ENCODE data around the gene RIMBP3B. TPM values are rescaled to one million over a fixed set of nuclear protein-coding genes. Genes with fewer than 3 reads are reported as not detected.
"Not testable (repeated sequence)": the region's sequence is repeated elsewhere in the genome, so short reads cannot be mapped to it uniquely, and the experiment has no call there.

Gene RIMBP3B
- total RNA-seq, 2 donors from 2014 or later, result 0.12 TPM; not detected in 1

- H3K36me3 Mint-ChIP-seq (ENCODE audit: insufficient read depth in 2 of 2); H3K27me3 Mint-ChIP-seq (ENCODE audit: low read depth); H3K9me3 Mint-ChIP-seq; H3K4me3 Mint-ChIP-seq; ATAC-seq (replicated peaks in 1 of 2); H3K27ac Mint-ChIP-seq; H3K4me1 Mint-ChIP-seq (ENCODE audit: low read depth); DNase-seq: not testable (repeated sequence)
Observed at GRCh38 chr22:21435998-21436810, 52.7 kb downstream of the RIMBP3B start.

GRCh38 chr22:21438013-21438412 is 54.5 kb downstream of the RIMBP3B start:
- not testable (repeated sequence) for H3K27ac Mint-ChIP-seq; H3K4me3 Mint-ChIP-seq; H3K9me3 Mint-ChIP-seq; ATAC-seq (replicated peaks in 1 of 2); H3K36me3 Mint-ChIP-seq (ENCODE audit: insufficient read depth in 2 of 2); H3K27me3 Mint-ChIP-seq (ENCODE audit: low read depth); H3K4me1 Mint-ChIP-seq (ENCODE audit: low read depth); DNase-seq

Other genes starting within 250 kb of the RIMBP3B start
- gene HIC2, start 33.6 kb downstream of the RIMBP3B start, total RNA-seq, result 1 to 10 TPM; 4.3 to 5.1 TPM
- 1 to 10 TPM; 1.5 to 3.0 TPM for gene TMEM191C, start 83.6 kb downstream of the RIMBP3B start, total RNA-seq
- under 1 TPM in 1 of 2 donors, not detected in 1; 0.19 TPM for gene RIMBP3C, start 167.7 kb downstream of the RIMBP3B start, total RNA-seq
- 10 to 100 TPM; 42.7 to 43.5 TPM for gene UBE2L3, start 184.0 kb downstream of the RIMBP3B start, total RNA-seq
- 10 to 100 TPM; 39.7 to 48.8 TPM for gene YDJC, start 246.3 kb downstream of the RIMBP3B start, total RNA-seq
- gene CCDC116, start 249.0 kb downstream of the RIMBP3B start, total RNA-seq, result under 1 TPM; 0.22 to 0.51 TPM